ENCODE data around the gene UBASH3B.
A peak's percentile ranks its signal among the peaks of the same experiment; 100 is the strongest.

The UBASH3B gene

GRCh38 chr11:122789907-122790306, 134.4 kb downstream of the UBASH3B start:
- DNase-seq: no peak

- no peak for DNase-seq
These were observed 135.9 kb downstream of the UBASH3B start for GRCh38 chr11:122791411-122791810.

GRCh38 chr11:122791836-122792235, 136.3 kb downstream of the UBASH3B start:
- peak; percentile 41 for DNase-seq

- DNase-seq: no peak
These were observed 138.0 kb downstream of the UBASH3B start for GRCh38 chr11:122793515-122793914.

- no peak for DNase-seq
These were observed 139.8 kb downstream of the UBASH3B start for GRCh38 chr11:122795307-122795706.

- DNase-seq: peak; percentile 30
These were observed 140.7 kb downstream of the UBASH3B start for GRCh38 chr11:122796128-122796717.

GRCh38 chr11:122797651-122798050, 142.1 kb downstream of the UBASH3B start:
- DNase-seq: no peak

GRCh38 chr11:122799406-122800105, 144.0 kb downstream of the UBASH3B start:
- no peak for DNase-seq

GRCh38 chr11:122802876-122803275, 147.4 kb downstream of the UBASH3B start:
- DNase-seq: no peak

- DNase-seq: peak; percentile 88
These were observed 147.8 kb downstream of the UBASH3B start for GRCh38 chr11:122803306-122803705.

GRCh38 chr11:122803716-122804115, 148.2 kb downstream of the UBASH3B start:
- no peak for DNase-seq

GRCh38 chr11:122804161-122804560, 148.6 kb downstream of the UBASH3B start:
- peak; percentile 62 for DNase-seq

- peak; percentile 35 for DNase-seq
These were observed 149.3 kb downstream of the UBASH3B start for GRCh38 chr11:122804796-122805195.

- DNase-seq: no peak
These were observed 152.4 kb downstream of the UBASH3B start for GRCh38 chr11:122807731-122808477.

GRCh38 chr11:122808478-122808869, 153.0 kb downstream of the UBASH3B start:
- DNase-seq: no peak

- no peak for DNase-seq
These were observed 154.3 kb downstream of the UBASH3B start for GRCh38 chr11:122809866-122810265.

- no peak for DNase-seq
These were observed 156.2 kb downstream of the UBASH3B start for GRCh38 chr11:122811721-122812120.

GRCh38 chr11:122812638-122813037, 157.1 kb downstream of the UBASH3B start:
- no peak for DNase-seq

- no peak for DNase-seq
These were observed 157.8 kb downstream of the UBASH3B start for GRCh38 chr11:122813176-122813893.

GRCh38 chr11:122813894-122814270, 158.4 kb downstream of the UBASH3B start:
- DNase-seq: no peak

- no peak for DNase-seq
These were observed 158.9 kb downstream of the UBASH3B start for GRCh38 chr11:122814401-122814800.

- DNase-seq: no peak
These were observed 160.4 kb downstream of the UBASH3B start for GRCh38 chr11:122815900-122816299.
